Astrocyte of the cerebellum (primary cell): ENCODE results near the gene KCNAB1.

Experiments
- DNase-seq: peaks from one replicate; pipeline ENCODE4 v3.0.0-alpha.2; 2011; ENCODE audit warnings: low read depth
- H3K4me3 ChIP-seq: 2 replicates; pipeline ENCODE4 v1.5.1; 2011; ENCODE audit warnings: mild to moderate bottlenecking, low read depth, low read length, moderate library complexity
- CTCF ChIP-seq: IDR thresholded peaks from 2 replicates; pipeline ENCODE4 v1.5.1; 2012; ENCODE audit warnings: low read length, low read depth, moderate library complexity, mild to moderate bottlenecking; ENCODE audit errors: missing control alignments
- in situ Hi-C: cut with HindIII; loops from 2 replicates; pipeline ENCODE4 v1.10.0; 2017; ENCODE audit warnings: low sequenced_read_pairs

The KCNAB1 gene

GRCh38 chr3:156507285-156507684, 386.9 kb downstream of the KCNAB1 start:
- in situ Hi-C loops = loop anchor here (25.0 kb wide), 1 partner anchor 320 kb away; no protein-coding TSS in a partner anchor
- no peak overlapping the region for H3K4me3 ChIP-seq
- TF ChIP-seq CTCF = no peak
- DNase-seq = no peak

GRCh38 chr3:156509189-156510174, 389.1 kb downstream of the KCNAB1 start:
- peak; percentile 15 for TF ChIP-seq CTCF
- peak; percentile 63 for DNase-seq
- in situ Hi-C loops = loop anchor here (25.0 kb wide), 1 partner anchor 322 kb away; no protein-coding TSS in a partner anchor
- no peak overlapping the region for H3K4me3 ChIP-seq

- DNase-seq = no peak
- in situ Hi-C loops = loop anchor here (25.0 kb wide), 1 partner anchor 325 kb away; no protein-coding TSS in a partner anchor
Observed at GRCh38 chr3:156511987-156512677, 391.8 kb downstream of the KCNAB1 start.

GRCh38 chr3:156513619-156514018, 393.2 kb downstream of the KCNAB1 start:
- TF ChIP-seq CTCF = no peak

More at GRCh38 chr3:156511987-156512677, 391.8 kb downstream of the KCNAB1 start:
- H3K4me3 ChIP-seq = no peak overlapping the region
- TF ChIP-seq CTCF = no peak

DNA sequence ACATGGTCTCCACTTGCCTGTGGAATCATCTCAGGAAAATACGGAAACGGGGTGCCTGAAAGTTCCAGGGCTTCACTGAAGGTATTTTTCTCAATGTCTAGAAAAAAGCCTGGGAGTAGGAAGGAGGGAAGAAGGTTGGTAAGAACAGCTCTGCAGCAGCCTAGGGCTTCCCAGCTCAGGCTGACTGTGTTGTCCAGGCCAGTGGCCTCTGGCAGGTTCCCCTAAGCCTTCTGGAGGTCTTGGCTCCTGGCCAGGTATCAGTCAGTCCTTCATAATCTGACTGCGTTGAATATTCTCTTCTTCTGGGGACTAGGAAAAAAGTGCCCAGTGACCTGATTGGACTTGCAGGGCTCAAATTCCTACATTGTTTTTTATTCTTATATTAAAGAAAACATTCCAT, 395.9 kb downstream of the KCNAB1 start:
- no peak overlapping the region for H3K4me3 ChIP-seq
- in situ Hi-C loops = loop anchor here (25.0 kb wide), 1 partner anchor 329 kb away; no protein-coding TSS in a partner anchor
- no peak for DNase-seq
- no peak for TF ChIP-seq CTCF

More at GRCh38 chr3:156513619-156514018, 393.2 kb downstream of the KCNAB1 start:
- DNase-seq = no peak
- H3K4me3 ChIP-seq = no peak overlapping the region
- in situ Hi-C loops = loop anchor here (25.0 kb wide), 1 partner anchor 326 kb away; no protein-coding TSS in a partner anchor

DNA sequence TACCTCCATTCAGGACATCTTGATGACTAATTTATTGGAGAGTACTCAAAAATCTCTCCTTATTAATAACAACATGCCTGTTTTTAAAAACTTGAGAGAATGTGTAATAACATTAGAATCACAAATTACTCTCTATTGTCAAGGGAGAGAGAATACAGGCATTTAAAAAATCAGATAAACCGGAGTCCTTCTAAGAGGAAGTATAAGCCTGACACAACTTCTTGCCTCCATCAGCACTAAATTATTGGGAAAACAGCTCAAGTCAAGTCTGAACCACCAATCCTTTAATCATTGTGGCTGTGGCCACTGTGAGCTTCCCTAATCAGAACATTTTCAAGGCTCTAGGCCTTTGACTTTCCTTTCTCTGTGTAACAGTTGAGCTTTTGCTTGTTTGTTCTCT, 396.6 kb downstream of the KCNAB1 start:
- in situ Hi-C loops = loop anchor here (25.0 kb wide), 1 partner anchor 330 kb away; no protein-coding TSS in a partner anchor
- TF ChIP-seq CTCF = no peak
- no peak for DNase-seq
- no peak overlapping the region for H3K4me3 ChIP-seq
